Left hindlimb (tissue), 1 donor: Measurements from ENCODE around the gene KLHL29.

Experiments used
- DNase-seq: peaks from one replicate; pipeline ENCODE4 v3.0.0-alpha.2; 2018

Gene KLHL29

GRCh38 chr2:23579674-23580073 lies 194.7 kb downstream of the KLHL29 start:
- DNase-seq: no peak

- DNase-seq: no peak
These were observed 198.5 kb downstream of the KLHL29 start for GRCh38 chr2:23583467-23583866.

- DNase-seq: no peak
These were observed 199.2 kb downstream of the KLHL29 start for GRCh38 chr2:23584054-23584745.

- no peak for DNase-seq
These were observed 200.5 kb downstream of the KLHL29 start for GRCh38 chr2:23585273-23586170.

- DNase-seq: no peak
These were observed 201.8 kb downstream of the KLHL29 start for GRCh38 chr2:23586741-23587306.

- no peak for DNase-seq
These were observed 202.4 kb downstream of the KLHL29 start for GRCh38 chr2:23587341-23587880.

- DNase-seq: no peak
These were observed 203.1 kb downstream of the KLHL29 start for GRCh38 chr2:23588106-23588505.

- DNase-seq: no peak
These were observed 203.7 kb downstream of the KLHL29 start for GRCh38 chr2:23588508-23589201.

GRCh38 chr2:23589220-23589647 lies 204.3 kb downstream of the KLHL29 start:
- no peak for DNase-seq

- no peak for DNase-seq
These were observed 204.8 kb downstream of the KLHL29 start for GRCh38 chr2:23589739-23590138.

GRCh38 chr2:23590241-23590869 lies 205.4 kb downstream of the KLHL29 start:
- DNase-seq: no peak

- DNase-seq: no peak
These were observed 206.1 kb downstream of the KLHL29 start for GRCh38 chr2:23591111-23591510.

GRCh38 chr2:23592061-23592685 lies 207.2 kb downstream of the KLHL29 start:
- no peak for DNase-seq

GRCh38 chr2:23592898-23593751 lies 208.1 kb downstream of the KLHL29 start:
- no peak for DNase-seq

GRCh38 chr2:23593752-23594459 lies 208.9 kb downstream of the KLHL29 start:
- DNase-seq: no peak

- no peak for DNase-seq
These were observed 209.5 kb downstream of the KLHL29 start for GRCh38 chr2:23594460-23594825.

- DNase-seq: no peak
These were observed 210.0 kb downstream of the KLHL29 start for GRCh38 chr2:23595021-23595420.

- DNase-seq: peak; percentile 85
These were observed 210.7 kb downstream of the KLHL29 start for GRCh38 chr2:23595601-23596251.

- no peak for DNase-seq
These were observed 211.4 kb downstream of the KLHL29 start for GRCh38 chr2:23596316-23596885.
